Neural cell (in vitro differentiated cells): ENCODE measurements around the gene HSBP1.

Experiments
- CTCF ChIP-seq: fragments of 450-650 bp; IDR thresholded peaks from 2 replicates; pipeline ENCODE4 v1.5.1; 2014; ENCODE audit warnings: antibody characterized with exemption, mild to moderate bottlenecking, moderate library complexity; ENCODE audit not compliant: poor library complexity, severe bottlenecking
- EP300 ChIP-seq: fragments of 450-650 bp; conservative IDR thresholded peaks from 2 replicates; pipeline ENCODE4 v1.6.1; 2014; ENCODE audit warnings: antibody characterized with exemption, mild to moderate bottlenecking, moderate library complexity; ENCODE audit not compliant: poor library complexity, severe bottlenecking
- EZH2 ChIP-seq: fragments of 200-600, 300-800 bp; shearing (Covaris generic), sonication (generic); IDR thresholded peaks from 2 replicates; pipeline ENCODE4 v1.6.1; 2014; ENCODE audit warnings: antibody characterized with exemption, low read length, borderline replicate concordance, mild to moderate bottlenecking; ENCODE audit not compliant: insufficient read depth, poor library complexity, severe bottlenecking
- MXI1 ChIP-seq: fragments of 450-650 bp; conservative IDR thresholded peaks from 2 replicates; pipeline ENCODE4 v1.6.1; 2014; ENCODE audit warnings: antibody characterized with exemption, mild to moderate bottlenecking; ENCODE audit not compliant: poor library complexity, severe bottlenecking
- POLR2AphosphoS5 ChIP-seq: IDR thresholded peaks from 2 replicates; pipeline ENCODE4 v1.6.1; 2012
- RAD21 ChIP-seq: fragments of 450-650 bp; conservative IDR thresholded peaks from 2 replicates; pipeline ENCODE4 v1.6.1; 2014; ENCODE audit warnings: antibody characterized with exemption, mild to moderate bottlenecking, moderate library complexity
- TF ChIP-seq, protein P1 (sequence below): IDR thresholded peaks from 2 replicates; pipeline ENCODE4 v1.6.1; 2012; ENCODE audit warnings: borderline replicate concordance

DNA sequence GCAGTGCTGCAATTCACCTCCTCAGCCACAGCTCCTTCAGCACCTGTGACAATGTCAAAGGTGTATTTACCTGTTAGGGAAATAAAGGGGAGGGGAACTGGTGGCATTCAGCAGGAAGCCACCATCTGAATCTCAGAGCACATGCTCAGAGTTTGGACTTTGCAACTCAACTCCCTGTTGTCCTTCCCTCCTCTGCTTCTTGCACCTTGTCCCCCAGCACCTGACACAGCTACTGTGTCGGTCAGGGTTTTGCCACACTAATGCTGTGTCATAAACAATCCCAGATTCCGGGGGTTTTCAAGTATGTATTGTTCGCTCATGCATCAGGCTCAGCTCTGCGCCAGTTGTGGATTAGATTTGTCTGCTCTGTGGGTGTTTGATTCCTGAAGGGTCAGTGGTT lies 43.7 kb downstream of the HSBP1 start:
- no peak for TF ChIP-seq RAD21
- no peak for TF ChIP-seq CTCF
- TF ChIP-seq, protein P1, sequence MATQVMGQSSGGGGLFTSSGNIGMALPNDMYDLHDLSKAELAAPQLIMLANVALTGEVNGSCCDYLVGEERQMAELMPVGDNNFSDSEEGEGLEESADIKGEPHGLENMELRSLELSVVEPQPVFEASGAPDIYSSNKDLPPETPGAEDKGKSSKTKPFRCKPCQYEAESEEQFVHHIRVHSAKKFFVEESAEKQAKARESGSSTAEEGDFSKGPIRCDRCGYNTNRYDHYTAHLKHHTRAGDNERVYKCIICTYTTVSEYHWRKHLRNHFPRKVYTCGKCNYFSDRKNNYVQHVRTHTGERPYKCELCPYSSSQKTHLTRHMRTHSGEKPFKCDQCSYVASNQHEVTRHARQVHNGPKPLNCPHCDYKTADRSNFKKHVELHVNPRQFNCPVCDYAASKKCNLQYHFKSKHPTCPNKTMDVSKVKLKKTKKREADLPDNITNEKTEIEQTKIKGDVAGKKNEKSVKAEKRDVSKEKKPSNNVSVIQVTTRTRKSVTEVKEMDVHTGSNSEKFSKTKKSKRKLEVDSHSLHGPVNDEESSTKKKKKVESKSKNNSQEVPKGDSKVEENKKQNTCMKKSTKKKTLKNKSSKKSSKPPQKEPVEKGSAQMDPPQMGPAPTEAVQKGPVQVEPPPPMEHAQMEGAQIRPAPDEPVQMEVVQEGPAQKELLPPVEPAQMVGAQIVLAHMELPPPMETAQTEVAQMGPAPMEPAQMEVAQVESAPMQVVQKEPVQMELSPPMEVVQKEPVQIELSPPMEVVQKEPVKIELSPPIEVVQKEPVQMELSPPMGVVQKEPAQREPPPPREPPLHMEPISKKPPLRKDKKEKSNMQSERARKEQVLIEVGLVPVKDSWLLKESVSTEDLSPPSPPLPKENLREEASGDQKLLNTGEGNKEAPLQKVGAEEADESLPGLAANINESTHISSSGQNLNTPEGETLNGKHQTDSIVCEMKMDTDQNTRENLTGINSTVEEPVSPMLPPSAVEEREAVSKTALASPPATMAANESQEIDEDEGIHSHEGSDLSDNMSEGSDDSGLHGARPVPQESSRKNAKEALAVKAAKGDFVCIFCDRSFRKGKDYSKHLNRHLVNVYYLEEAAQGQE: no peak
- no peak for TF ChIP-seq EP300
- TF ChIP-seq POLR2AphosphoS5: no peak
- TF ChIP-seq EZH2: no peak
- no peak for TF ChIP-seq MXI1
